GM19468 (cell line): ENCODE data around the gene SGCD.
A peak's percentile ranks its signal among the peaks of the same experiment; 100 is the strongest.

Source experiments
- ATAC-seq: cut with Tn5 transposase; IDR thresholded peaks from one replicate; pipeline ENCODE4 v1.9.1; 2021; ENCODE audit warnings: mild to moderate bottlenecking, moderate library complexity, moderate number of reproducible peaks; ENCODE audit not compliant: unreplicated experiment; ENCODE audit errors: extremely low read depth

The SGCD gene

GRCh38 chr5:156812959-156813358 lies 486.0 kb downstream of the SGCD start:
- no peak for ATAC-seq

GRCh38 chr5:156815988-156816599 lies 489.1 kb downstream of the SGCD start:
- ATAC-seq: peak; percentile 29
